ENCODE data around the gene PPP2R2C.

Gene PPP2R2C

DNA sequence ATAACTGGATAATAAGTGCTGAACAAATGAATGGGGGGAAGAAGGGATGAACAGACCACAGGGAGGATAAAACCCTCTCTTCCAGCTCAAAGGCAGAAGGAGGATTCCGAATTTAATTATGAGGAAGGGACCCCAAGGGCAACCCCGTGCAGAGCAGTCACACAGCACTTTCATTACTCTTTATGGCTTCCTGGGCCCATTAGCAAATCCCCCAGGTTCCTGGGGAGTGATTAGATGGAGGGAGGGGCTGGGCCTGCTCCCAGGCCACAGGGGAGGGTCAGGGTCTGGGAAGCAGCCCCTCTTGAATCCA lies 67.1 kb downstream of the PPP2R2C start:
- ATAC-seq (ENCODE audit: insufficient read depth, low read depth), result no peak
- Histone ChIP-seq H3K27ac (ENCODE audit: low read length) (no peak overlapping the region), H2AFZ (ENCODE audit: low read depth, low read length) (no peak overlapping the region)

GRCh38 chr4:6404611-6405396 lies 67.6 kb downstream of the PPP2R2C start:
- H3K9me3 ChIP-seq (ENCODE audit: insufficient read depth, low read length, severe bottlenecking), result no peaks in the 10 kb centered on the region
- no peak overlapping the region for H2AFZ ChIP-seq (ENCODE audit: low read depth, low read length)
- peaks cover 18% of the 10 kb centered on the region for H3K27me3 ChIP-seq (ENCODE audit: insufficient read depth, low read length, poor library complexity)
- no peaks in the 10 kb centered on the region for H4K20me1 ChIP-seq (ENCODE audit: insufficient read depth, low read length)
- H3K36me3 ChIP-seq (ENCODE audit: insufficient read depth, low read length), result no peaks in the 10 kb centered on the region
- TF ChIP-seq EZH2 (IDR thresholded peaks at IDR 0.05; ENCODE audit: borderline replicate concordance, low read depth, low read length, severe bottlenecking), result no peak
- TF ChIP-seq CTCF (IDR thresholded peaks at IDR 0.05; ENCODE audit: borderline replicate concordance, extremely low read depth, low read length, poor library complexity, severe bottlenecking), result no peak
- H3K4me3 ChIP-seq (ENCODE audit: low read depth in 1 of 2, low read length in 2 of 2), result no peak overlapping the region
- H3K4me2 ChIP-seq (ENCODE audit: insufficient read depth, low read length), result no peak overlapping the region
- H3K79me2 ChIP-seq (ENCODE audit: insufficient read depth, low read length), result no peaks in the 10 kb centered on the region
- ATAC-seq (ENCODE audit: insufficient read depth, low read depth), result no peak
- no peaks in the 10 kb centered on the region for H3K4me1 ChIP-seq (ENCODE audit: insufficient read depth, low read length)
- no peak overlapping the region for H3K9ac ChIP-seq (ENCODE audit: low read depth, low read length)
- DNase-seq, result no peak
- H3K27ac ChIP-seq (ENCODE audit: low read length), result no peak overlapping the region

More for the DNA sequence above, 67.1 kb downstream of the PPP2R2C start:
- no peak for DNase-seq
- Histone ChIP-seq H3K36me3 (ENCODE audit: insufficient read depth, low read length) (no peaks in the 10 kb centered on the region), H4K20me1 (ENCODE audit: insufficient read depth, low read length) (no peaks in the 10 kb centered on the region), H3K4me2 (ENCODE audit: insufficient read depth, low read length) (no peak overlapping the region), H3K9me3 (ENCODE audit: insufficient read depth, low read length, severe bottlenecking) (no peaks in the 10 kb centered on the region), H3K79me2 (ENCODE audit: insufficient read depth, low read length) (no peaks in the 10 kb centered on the region), H3K4me1 (ENCODE audit: insufficient read depth, low read length) (no peaks in the 10 kb centered on the region), H3K9ac (ENCODE audit: low read depth, low read length) (no peak overlapping the region), H3K4me3 (ENCODE audit: low read depth in 1 of 2, low read length in 2 of 2) (no peak overlapping the region), H3K27me3 (ENCODE audit: insufficient read depth, low read length, poor library complexity) (peaks cover 18% of the 10 kb centered on the region)
- TF ChIP-seq EZH2 (IDR thresholded peaks at IDR 0.05; ENCODE audit: borderline replicate concordance, low read depth, low read length, severe bottlenecking) (no peak), CTCF (IDR thresholded peaks at IDR 0.05; ENCODE audit: borderline replicate concordance, extremely low read depth, low read length, poor library complexity, severe bottlenecking) (no peak)

- Histone ChIP-seq H3K79me2 (ENCODE audit: insufficient read depth, low read length) (no peaks in the 10 kb centered on the region), H3K4me3 (ENCODE audit: low read depth in 1 of 2, low read length in 2 of 2) (no peak overlapping the region), H2AFZ (ENCODE audit: low read depth, low read length) (no peak overlapping the region), H3K27ac (ENCODE audit: low read length) (no peak overlapping the region), H4K20me1 (ENCODE audit: insufficient read depth, low read length) (no peaks in the 10 kb centered on the region), H3K9me3 (ENCODE audit: insufficient read depth, low read length, severe bottlenecking) (no peaks in the 10 kb centered on the region), H3K4me2 (ENCODE audit: insufficient read depth, low read length) (no peak overlapping the region), H3K36me3 (ENCODE audit: insufficient read depth, low read length) (no peaks in the 10 kb centered on the region), H3K27me3 (ENCODE audit: insufficient read depth, low read length, poor library complexity) (peaks cover 22% of the 10 kb centered on the region), H3K9ac (ENCODE audit: low read depth, low read length) (no peak overlapping the region), H3K4me1 (ENCODE audit: insufficient read depth, low read length) (no peaks in the 10 kb centered on the region)
- TF ChIP-seq CTCF (IDR thresholded peaks at IDR 0.05; ENCODE audit: borderline replicate concordance, extremely low read depth, low read length, poor library complexity, severe bottlenecking), result no peak
- no peak for TF ChIP-seq EZH2 (IDR thresholded peaks at IDR 0.05; ENCODE audit: borderline replicate concordance, low read depth, low read length, severe bottlenecking)
- DNase-seq, result no peak
- no peak for ATAC-seq (ENCODE audit: insufficient read depth, low read depth)
Observed at GRCh38 chr4:6403400-6403685, 69.1 kb downstream of the PPP2R2C start.
